ENCODE results near the gene SCN1B. TPM values are rescaled to one million over a fixed set of nuclear protein-coding genes. Genes with fewer than 3 reads are reported as not detected.
A peak's percentile ranks its signal among the peaks of the same experiment; 100 is the strongest.
"Not testable (repeated sequence)": the region's sequence is repeated elsewhere in the genome, so short reads cannot be mapped to it uniquely, and the experiment has no call there.

SCN1B gene
- total RNA-seq, 1 donor from 2014 or later, result 1.1 TPM

- Mint-ChIP-seq H3K27ac (peak overlapping the region; percentile 23), H3K4me3 (no peak overlapping the region), H3K27me3 (no peaks in the 10 kb centered on the region), H3K36me3 (peaks cover 8% of the 10 kb centered on the region), H3K9me3 (no peaks in the 10 kb centered on the region), H3K4me1 (ENCODE audit: unreplicated experiment) (peaks cover 31% of the 10 kb centered on the region)
- no peak for DNase-seq (ENCODE audit: extremely low spot score, unreplicated experiment)
- TF ChIP-seq, protein P1, sequence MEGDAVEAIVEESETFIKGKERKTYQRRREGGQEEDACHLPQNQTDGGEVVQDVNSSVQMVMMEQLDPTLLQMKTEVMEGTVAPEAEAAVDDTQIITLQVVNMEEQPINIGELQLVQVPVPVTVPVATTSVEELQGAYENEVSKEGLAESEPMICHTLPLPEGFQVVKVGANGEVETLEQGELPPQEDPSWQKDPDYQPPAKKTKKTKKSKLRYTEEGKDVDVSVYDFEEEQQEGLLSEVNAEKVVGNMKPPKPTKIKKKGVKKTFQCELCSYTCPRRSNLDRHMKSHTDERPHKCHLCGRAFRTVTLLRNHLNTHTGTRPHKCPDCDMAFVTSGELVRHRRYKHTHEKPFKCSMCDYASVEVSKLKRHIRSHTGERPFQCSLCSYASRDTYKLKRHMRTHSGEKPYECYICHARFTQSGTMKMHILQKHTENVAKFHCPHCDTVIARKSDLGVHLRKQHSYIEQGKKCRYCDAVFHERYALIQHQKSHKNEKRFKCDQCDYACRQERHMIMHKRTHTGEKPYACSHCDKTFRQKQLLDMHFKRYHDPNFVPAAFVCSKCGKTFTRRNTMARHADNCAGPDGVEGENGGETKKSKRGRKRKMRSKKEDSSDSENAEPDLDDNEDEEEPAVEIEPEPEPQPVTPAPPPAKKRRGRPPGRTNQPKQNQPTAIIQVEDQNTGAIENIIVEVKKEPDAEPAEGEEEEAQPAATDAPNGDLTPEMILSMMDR (conservative IDR thresholded peaks at IDR 0.05), result no peak
Measured at GRCh38 chr19:35005256-35005977, 24.9 kb upstream of the SCN1B start.

- peak overlapping the region; percentile 23 for H3K27ac Mint-ChIP-seq
- H3K36me3 Mint-ChIP-seq; H3K4me3 Mint-ChIP-seq; H3K27me3 Mint-ChIP-seq; DNase-seq (ENCODE audit: extremely low spot score, unreplicated experiment); H3K9me3 Mint-ChIP-seq: not testable (repeated sequence)
- peaks cover 31% of the 10 kb centered on the region for H3K4me1 Mint-ChIP-seq (ENCODE audit: unreplicated experiment)
Measured at GRCh38 chr19:35006007-35006341, 24.3 kb upstream of the SCN1B start.

DNA sequence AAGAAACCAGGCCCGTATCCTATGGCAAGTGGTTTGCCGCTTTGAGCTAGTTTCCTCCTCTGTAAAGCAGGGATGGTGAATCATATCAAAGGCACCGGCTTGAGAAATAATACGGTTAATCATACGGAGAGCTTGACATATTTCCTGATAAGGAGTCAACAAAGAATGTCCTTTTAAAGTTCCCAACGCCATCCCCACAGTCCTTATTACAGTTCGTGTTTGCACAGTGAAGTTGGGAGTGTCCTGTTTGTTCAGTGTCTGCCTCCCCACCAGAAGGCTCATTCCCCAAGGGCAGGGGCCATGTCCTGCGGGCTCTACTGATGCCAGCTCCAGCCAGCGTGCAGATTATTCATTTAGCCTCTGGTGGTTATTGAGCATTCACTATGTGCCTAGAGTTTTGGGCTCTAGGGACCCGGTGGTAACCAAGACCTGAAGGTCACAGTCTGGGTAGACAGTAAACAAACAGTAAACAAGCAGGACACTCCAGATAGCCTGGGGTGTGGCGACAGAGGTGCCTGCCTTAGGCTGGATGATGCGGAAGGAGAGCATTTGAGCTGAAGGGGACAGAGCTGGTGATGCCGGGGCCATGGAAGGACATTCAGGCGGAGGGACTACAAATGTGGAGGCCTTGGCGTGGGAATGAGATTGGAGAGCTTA is 23.8 kb upstream of the SCN1B start:
- peak overlapping the region; percentile 77 for H3K27ac Mint-ChIP-seq
- no peaks in the 10 kb centered on the region for H3K27me3 Mint-ChIP-seq
- no peaks in the 10 kb centered on the region for H3K9me3 Mint-ChIP-seq
- peaks cover 10% of the 10 kb centered on the region for H3K36me3 Mint-ChIP-seq
- no peak for DNase-seq (ENCODE audit: extremely low spot score, unreplicated experiment)
- H3K4me3 Mint-ChIP-seq, result peak overlapping the region; percentile 2
- TF ChIP-seq, protein P1 (conservative IDR thresholded peaks at IDR 0.05), result no peak
- peaks cover 31% of the 10 kb centered on the region for H3K4me1 Mint-ChIP-seq (ENCODE audit: unreplicated experiment)

DNA sequence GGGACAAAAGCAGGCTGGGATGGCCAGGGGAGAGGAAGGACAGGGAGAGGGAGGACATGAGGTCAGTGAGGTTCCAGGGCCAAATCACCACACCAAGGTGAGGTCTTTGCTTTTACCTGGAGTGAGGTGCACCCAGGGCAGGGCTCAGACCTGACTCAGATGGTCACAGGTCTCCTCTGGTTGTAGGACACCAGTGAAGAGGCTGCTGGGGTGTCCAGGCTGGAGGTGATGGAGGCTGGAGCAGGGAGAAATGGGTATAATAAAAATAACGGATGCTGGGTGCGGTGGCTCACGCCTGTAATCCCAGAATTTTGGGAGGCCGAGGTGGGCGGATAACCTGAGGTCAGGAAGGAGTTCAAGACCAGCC is 23.3 kb upstream of the SCN1B start:
- TF ChIP-seq, protein P1 (conservative IDR thresholded peaks at IDR 0.05), result no peak
- H3K9me3 Mint-ChIP-seq, result no peaks in the 10 kb centered on the region
- no peaks in the 10 kb centered on the region for H3K27me3 Mint-ChIP-seq
- H3K27ac Mint-ChIP-seq, result peak overlapping the region; percentile 77
- DNase-seq (ENCODE audit: extremely low spot score, unreplicated experiment), result no peak
- H3K4me1 Mint-ChIP-seq (ENCODE audit: unreplicated experiment), result peaks cover 28% of the 10 kb centered on the region
- H3K4me3 Mint-ChIP-seq, result peak overlapping the region; percentile 2
- H3K36me3 Mint-ChIP-seq, result peaks cover 10% of the 10 kb centered on the region

DNA sequence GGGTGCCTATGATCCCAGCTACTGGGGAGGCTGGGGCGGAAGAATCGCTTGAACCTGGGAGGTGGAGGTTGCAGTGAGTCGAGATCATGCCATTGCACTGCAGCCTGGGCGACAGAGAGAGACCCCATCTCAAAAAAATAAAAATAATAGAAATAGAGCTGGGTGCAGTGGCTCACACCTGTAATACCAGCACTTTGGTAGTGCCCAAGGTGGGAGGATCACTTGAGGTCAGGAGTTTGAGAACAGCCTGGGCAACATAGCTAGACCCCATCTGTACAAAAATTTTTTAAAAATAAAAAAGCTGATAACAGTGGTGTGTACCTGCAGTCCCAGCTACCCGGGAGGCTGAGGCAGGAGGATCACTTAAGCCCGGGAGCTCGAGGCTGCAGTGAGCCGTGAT is 22.8 kb upstream of the SCN1B start:
- H3K36me3 Mint-ChIP-seq; H3K9me3 Mint-ChIP-seq; H3K27me3 Mint-ChIP-seq; DNase-seq (ENCODE audit: extremely low spot score, unreplicated experiment); H3K27ac Mint-ChIP-seq; H3K4me3 Mint-ChIP-seq: not testable (repeated sequence)
- H3K4me1 Mint-ChIP-seq (ENCODE audit: unreplicated experiment), result peaks cover 24% of the 10 kb centered on the region

- Mint-ChIP-seq H3K27me3 (no peaks in the 10 kb centered on the region), H3K4me1 (ENCODE audit: unreplicated experiment) (peaks cover 17% of the 10 kb centered on the region), H3K9me3 (no peaks in the 10 kb centered on the region), H3K4me3 (no peak overlapping the region), H3K36me3 (peaks cover 13% of the 10 kb centered on the region), H3K27ac (no peak overlapping the region)
- DNase-seq (ENCODE audit: extremely low spot score, unreplicated experiment), result no peak
- TF ChIP-seq, protein P1 (conservative IDR thresholded peaks at IDR 0.05), result no peak
Measured at GRCh38 chr19:35008891-35009341, 21.4 kb upstream of the SCN1B start.

All from type B pancreatic cell (in vitro differentiated cells).